ENCODE measurements around the gene RXFP4. TPM values are rescaled to one million over a fixed set of nuclear protein-coding genes. Genes with fewer than 3 reads are reported as not detected.
A peak's percentile ranks its signal among the peaks of the same experiment; 100 is the strongest.

Gene RXFP4
- total and polyA plus RNA-seq, 2 of the 13 experiments (the other 11 are each of a cell fraction or from before 2014, with no cell fraction given): 0.38 to 1.4 TPM

- in situ Hi-C loops (cut with HindIII; ENCODE audit: extremely low pct_ligation_motif_present, low pct_unique_long_range_greater_than_20kb) (loop anchor here (10.0 kb wide), 1 partner anchor 47 kb away; the partner anchor contains the start of gene KHDC4), intact Hi-C loops (cut with micrococcal nuclease; ENCODE audit: unreplicated experiment) (loop anchor here (1.0 kb wide), 1 partner anchor 14 kb away; no protein-coding TSS in a partner anchor)
- Histone ChIP-seq H3K4me3 (replicated peaks in 1 of 3; ENCODE audit: insufficient read depth in 1 of 3, low read depth in 2 of 3, low read length in 3 of 3) (peak overlapping the region in 2 of 3 experiments; percentile 3 to 28; a peak in 1 of 6 replicates), H3K36me3 (replicated peaks in 1 of 2; ENCODE audit: control insufficient read depth in 1 of 2, insufficient read depth in 2 of 2, low read length in 2 of 2) (no peaks in the 10 kb centered on the region), H2AFZ (ENCODE audit: low read length) (no peak overlapping the region), H3K4me2 (ENCODE audit: low read depth, low read length) (peak overlapping the region; percentile 68), H3K27ac (ENCODE audit: extremely low read length, insufficient read depth, low read length) (no peak overlapping the region), H4K20me1 (ENCODE audit: insufficient read depth, low read length) (no peaks in the 10 kb centered on the region), H3K27me3 (ENCODE audit: control insufficient read depth in 1 of 2, insufficient read depth in 2 of 2, low read length in 2 of 2) (no peaks in the 10 kb centered on the region; a peak in 1 of 5 replicates), H3K4me1 (ENCODE audit: insufficient read depth, low read length) (peaks cover 71% of the 10 kb centered on the region), H3K9me3 (ENCODE audit: low read length) (no peaks in the 10 kb centered on the region), H3K79me2 (ENCODE audit: insufficient read depth, low read length) (peaks cover 15% of the 10 kb centered on the region), H3K9ac (ENCODE audit: insufficient read depth, low read depth, low read length) (no peak overlapping the region)
- FAIRE-seq (peak; percentile 63), ATAC-seq (peak; percentile 63), DNase-seq (ENCODE audit: low spot score) (peak; percentile 54)
- ChIA-PET CTCF (ENCODE audit: low intra/inter-chr PET ratio, low total read pairs) (no interaction called here), POLR2A (interaction anchor here (0.6 to 13.5 kb wide), 4 partner anchors 10 to 47 kb away, joined by 3 to 390 read pairs (median 26); partner anchors contain the start of genes KHDC4 and RXFP4)
- 20% methylated on average over 6 of the region's 6 CpGs for WGBS (ENCODE audit: low lambda C conversion rate)
- no TSS peak for BruUV-seq (replicated peaks)
- no peak for TF ChIP-seq STAT5B (CRISPR knock-in tag; IDR thresholded peaks at IDR 0.05)
- no peak; the same call in 1 of the 2 replicates for TF ChIP-seq ZNF350 (CRISPR knock-in tag; IDR thresholded peaks at IDR 0.05; ENCODE audit: borderline replicate concordance, low read depth)
- peak; percentile 89 for TF ChIP-seq CEBPG (CRISPR knock-in tag; IDR thresholded peaks at IDR 0.05)
- peak; percentile 36; the same call in 1 of the 2 replicates for TF ChIP-seq MED1 (CRISPR knock-in tag; IDR thresholded peaks at IDR 0.05)
- TF ChIP-seq ZGPAT (CRISPR knock-in tag; IDR thresholded peaks at IDR 0.05): peak; percentile 38; the same call in 1 of the 2 replicates
- 0 out of 2 replicates have a peak, but pooled peaks have one; percentile 18 for TF ChIP-seq FOXC1 (CRISPR knock-in tag; IDR thresholded peaks at IDR 0.05; ENCODE audit: borderline replicate concordance)
- no peak for TF ChIP-seq KIAA2018 (CRISPR knock-in tag; IDR thresholded peaks at IDR 0.05; ENCODE audit: borderline replicate concordance)
- TF ChIP-seq LCORL (IDR thresholded peaks at IDR 0.05): no peak
- TF ChIP-seq LCORL (CRISPR knock-in tag; IDR thresholded peaks at IDR 0.05): 0 out of 2 replicates have a peak, but pooled peaks have one; percentile 31
- TF ChIP-seq ZNF260 (CRISPR knock-in tag; IDR thresholded peaks at IDR 0.05; ENCODE audit: borderline replicate concordance, low read depth): no peak
- no peak for TF ChIP-seq NFYC (CRISPR knock-in tag; IDR thresholded peaks at IDR 0.05)
- TF ChIP-seq FOXA3 (CRISPR knock-in tag; IDR thresholded peaks at IDR 0.05): peak; percentile 45; the same call in 1 of the 2 replicates
- no peak for TF ChIP-seq CHD4 (IDR thresholded peaks at IDR 0.05; ENCODE audit: borderline replicate concordance, low read length)
- TF ChIP-seq ZNF207 (IDR thresholded peaks at IDR 0.05; ENCODE audit: borderline replicate concordance): no peak
- TF ChIP-seq ZNF383 (CRISPR knock-in tag; IDR thresholded peaks at IDR 0.05; ENCODE audit: borderline replicate concordance): no peak
Measured at GRCh38 chr1:155981266-155982088, 40.0 kb downstream of the RXFP4 start.

All from HepG2 (cell line).